ENCODE measurements around the gene SKAP1.

- TF ChIP-seq POLR2AphosphoS5 (IDR thresholded peaks at IDR 0.05) (no peak), POLR2A (IDR thresholded peaks at IDR 0.05) (no peak), CTCF (IDR thresholded peaks at IDR 0.05) (peak; percentile 37 to 71 (median 54)), EP300 (IDR thresholded peaks at IDR 0.05; ENCODE audit: low read depth) (no peak)
Observed at GRCh38 chr17:48259694-48260291, 170.2 kb downstream of the SKAP1 start.
